ENCODE results near the gene PCNX2.

DNA sequence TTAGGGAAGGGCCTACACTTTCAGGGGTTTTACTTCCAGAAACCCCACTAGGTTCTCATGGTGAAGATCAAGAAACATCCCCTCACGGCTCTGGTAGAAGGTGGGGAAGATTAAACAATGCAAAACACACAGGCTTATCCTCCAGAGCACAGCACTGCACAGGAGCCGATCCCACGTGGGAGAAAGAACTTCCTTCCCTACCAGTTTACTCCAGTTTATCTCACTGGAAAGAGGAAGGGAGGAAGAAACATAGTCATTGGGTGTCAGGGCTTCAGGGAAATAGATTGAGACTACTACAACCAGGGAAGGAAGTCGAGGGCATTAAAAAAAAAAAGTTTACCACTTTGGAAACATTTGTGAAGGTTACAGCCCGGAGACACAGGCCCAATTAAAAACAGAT, 180.7 kb downstream of the PCNX2 start:
- TF ChIP-seq, protein P1, sequence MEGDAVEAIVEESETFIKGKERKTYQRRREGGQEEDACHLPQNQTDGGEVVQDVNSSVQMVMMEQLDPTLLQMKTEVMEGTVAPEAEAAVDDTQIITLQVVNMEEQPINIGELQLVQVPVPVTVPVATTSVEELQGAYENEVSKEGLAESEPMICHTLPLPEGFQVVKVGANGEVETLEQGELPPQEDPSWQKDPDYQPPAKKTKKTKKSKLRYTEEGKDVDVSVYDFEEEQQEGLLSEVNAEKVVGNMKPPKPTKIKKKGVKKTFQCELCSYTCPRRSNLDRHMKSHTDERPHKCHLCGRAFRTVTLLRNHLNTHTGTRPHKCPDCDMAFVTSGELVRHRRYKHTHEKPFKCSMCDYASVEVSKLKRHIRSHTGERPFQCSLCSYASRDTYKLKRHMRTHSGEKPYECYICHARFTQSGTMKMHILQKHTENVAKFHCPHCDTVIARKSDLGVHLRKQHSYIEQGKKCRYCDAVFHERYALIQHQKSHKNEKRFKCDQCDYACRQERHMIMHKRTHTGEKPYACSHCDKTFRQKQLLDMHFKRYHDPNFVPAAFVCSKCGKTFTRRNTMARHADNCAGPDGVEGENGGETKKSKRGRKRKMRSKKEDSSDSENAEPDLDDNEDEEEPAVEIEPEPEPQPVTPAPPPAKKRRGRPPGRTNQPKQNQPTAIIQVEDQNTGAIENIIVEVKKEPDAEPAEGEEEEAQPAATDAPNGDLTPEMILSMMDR (IDR thresholded peaks at IDR 0.05; ENCODE audit: low read length), result no peak
- TF ChIP-seq EZH2 (optimal IDR thresholded peaks at IDR 0.05; ENCODE audit: low read depth, low read length), result no peak
